A549 (cell line): Measurements from ENCODE around the gene RNASEH2C. TPM values are rescaled to one million over a fixed set of nuclear protein-coding genes. Genes with fewer than 3 reads are reported as not detected.

Source experiments
- ATAC-seq, 2 experiments: fragments of 200-7000 bp in 1 of 2; fragments of >200 bp in 1 of 2; cut with Nextera tagmentation in 1 of 2; cut with Tn5 transposase in 1 of 2; 3 replicates each; pipeline versions ENCODE4 v1.8.0 to v1.9.1; 2018 to 2020; ENCODE audit warnings: mild to moderate bottlenecking in 1 of 2, moderate library complexity in 1 of 2
- CTCF ChIA-PET: fragments of 300-600 bp; sonication (Branson Sonifier 250); formaldehyde crosslinking; extraction: SDS; loops from one replicate; lab custom pipeline; 2021; ENCODE audit warnings: antibody characterized with exemption, inconsistent platforms; lab: Yijun Ruan, JAX
- POLR2A ChIA-PET: fragments of 350-600 bp; formaldehyde crosslinking; extraction: SDS; loops from one replicate; lab custom pipeline; 2021; ENCODE audit warnings: antibody characterized with exemption, inconsistent platforms; lab: Yijun Ruan, JAX
- DNase-seq, 2 experiments: peaks; one replicate each; pipeline versions ENCODE4 v3.0.0 to v3.0.0-alpha.2; 2011 to 2016; ENCODE audit warnings: low read depth in 1 of 2, low spot score in 1 of 2
- FAIRE-seq: peaks from 2 replicates; lab custom pipeline; 2011; peaks lifted over from hg19 to GRCh38; lab: Jason Lieb, UNC
- H3K27ac ChIP-seq, 2 experiments: fragments of >200 bp; sonication (Bioruptor Twin); formaldehyde crosslinking; 3 replicates each; pipeline ENCODE4 v1.5.1; 2016 to 2017
- H3K4me1 ChIP-seq: fragments of >200 bp; sonication (Bioruptor Twin); formaldehyde crosslinking; 3 replicates; pipeline ENCODE4 v1.6.1; 2016
- H3K4me2 ChIP-seq: fragments of >200 bp; sonication (Bioruptor Twin); formaldehyde crosslinking; 3 replicates; pipeline ENCODE4 v1.6.1; 2016
- H3K4me3 ChIP-seq: fragments of >200 bp; sonication (Bioruptor Twin); formaldehyde crosslinking; 3 replicates; pipeline ENCODE4 v1.5.1; 2016
- H3K9me3 ChIP-seq: fragments of >200 bp; sonication (Bioruptor Twin); formaldehyde crosslinking; 3 replicates; pipeline ENCODE4 v1.6.1; 2016
- BCL3 ChIP-seq: fragments of >200 bp; sonication (Bioruptor Twin); formaldehyde crosslinking; IDR thresholded peaks from 3 replicates; pipeline ENCODE4 v1.6.1; 2016
- CBX8 ChIP-seq: fragments of 200-600 bp; sonication (generic); IDR thresholded peaks from 2 replicates; pipeline ENCODE4 v1.6.1; 2016
- ESRRA ChIP-seq: fragments of 150-350 bp; IDR thresholded peaks from 2 replicates; pipeline ENCODE4 v1.6.1; 2014; ENCODE audit warnings: mild to moderate bottlenecking, low read length, borderline replicate concordance
- FOSB ChIP-seq: fragments of 250-450 bp; sonication (Bioruptor Pico); IDR thresholded peaks from 2 replicates; pipeline ENCODE4 v1.5.0; 2020; ENCODE audit warnings: mild to moderate bottlenecking, moderate library complexity
- FOSL2 ChIP-seq, 2 experiments: fragments of 450-650 bp in 1 of 2; fragments of >200 bp in 1 of 2; sonication (Bioruptor Twin) in 1 of 2; formaldehyde crosslinking; IDR thresholded peaks; 2 replicates each; pipeline versions ENCODE4 v1.5.0 to v1.6.1; 2016 to 2020; ENCODE audit warnings: mild to moderate bottlenecking in 1 of 2, moderate library complexity in 1 of 2
- FOXS1 ChIP-seq: fragments of 250-450 bp; sonication (Bioruptor Pico); IDR thresholded peaks from 2 replicates; pipeline ENCODE4 v1.5.0; 2020; ENCODE audit warnings: mild to moderate bottlenecking, moderate library complexity
- HDAC2 ChIP-seq: fragments of 200-600 bp; sonication (generic); IDR thresholded peaks from 2 replicates; pipeline ENCODE4 v1.6.1; 2016
- HES2 ChIP-seq: fragments of >200 bp; sonication (Bioruptor Twin); formaldehyde crosslinking; IDR thresholded peaks from 2 replicates; pipeline ENCODE4 v1.6.1; 2016
- HEYL ChIP-seq: fragments of 250-450 bp; sonication (Bioruptor Pico); IDR thresholded peaks from 2 replicates; pipeline ENCODE4 v1.8.0; 2021; ENCODE audit warnings: mild to moderate bottlenecking, moderate library complexity
- HMGXB4 ChIP-seq: fragments of 250-450 bp; sonication (Bioruptor Pico); IDR thresholded peaks from 2 replicates; pipeline ENCODE4 v1.5.0; 2021; ENCODE audit warnings: mild to moderate bottlenecking, moderate library complexity, borderline replicate concordance
- HOXA7 ChIP-seq: fragments of 250-450 bp; sonication (Bioruptor Pico); IDR thresholded peaks from 2 replicates; pipeline ENCODE4 v1.5.0; 2020; ENCODE audit warnings: mild to moderate bottlenecking, moderate library complexity
- HOXB13 ChIP-seq: fragments of 250-450 bp; sonication (Bioruptor Pico); IDR thresholded peaks from 2 replicates; pipeline ENCODE4 v1.5.0; 2020; ENCODE audit warnings: low read depth, mild to moderate bottlenecking, moderate library complexity
- MYC ChIP-seq: IDR thresholded peaks from 2 replicates; pipeline ENCODE4 v1.6.1; 2012; ENCODE audit warnings: mild to moderate bottlenecking, inconsistent platforms, low read length, improper control_type of control experiment, borderline replicate concordance
- NPAS2 ChIP-seq: fragments of 250-450 bp; sonication (Bioruptor Pico); IDR thresholded peaks from 2 replicates; pipeline ENCODE4 v1.8.0; 2022; ENCODE audit warnings: mild to moderate bottlenecking, moderate library complexity, borderline replicate concordance
- PHF8 ChIP-seq: fragments of 200-600 bp; sonication (generic); IDR thresholded peaks from 2 replicates; pipeline ENCODE4 v1.6.1; 2016; ENCODE audit warnings: low read depth, mild to moderate bottlenecking, antibody characterized with exemption, moderate library complexity, borderline replicate concordance
- RAD21 ChIP-seq, 2 experiments: fragments of >200 bp in 1 of 2; sonication (Bioruptor Twin) in 1 of 2; formaldehyde crosslinking in 1 of 2; IDR thresholded peaks in 1 of 2; conservative IDR thresholded peaks in 1 of 2; 2 replicates in 1 of 2; 3 replicates in 1 of 2; pipeline ENCODE4 v1.6.1; 2012 to 2018; ENCODE audit warnings: inconsistent platforms in 1 of 2
- REST ChIP-seq: fragments of 200-600 bp; sonication (generic); IDR thresholded peaks from 2 replicates; pipeline ENCODE4 v1.6.1; 2016; ENCODE audit warnings: antibody characterized with exemption, mild to moderate bottlenecking, moderate library complexity
- RFX5 ChIP-seq: fragments of 450-650 bp; IDR thresholded peaks from 2 replicates; pipeline ENCODE4 v1.7.1; 2014; ENCODE audit warnings: antibody characterized with exemption, mild to moderate bottlenecking, moderate library complexity
- RNF2 ChIP-seq: fragments of 200-600 bp; sonication (generic); IDR thresholded peaks from 2 replicates; pipeline ENCODE4 v1.6.1; 2016; ENCODE audit warnings: low read depth, mild to moderate bottlenecking, antibody characterized with exemption, moderate library complexity, borderline replicate concordance
- WGBS: methylation state at CpG from one replicate; pipeline ENCODE4 v1.1.6; 2017; ENCODE audit errors: missing lambda C conversion rate; 5-methylcytosine and 5-hydroxymethylcytosine counted together
- polyA plus RNA-seq, 4 experiments: library from polyadenylated mRNA; depleted of rRNA in 3 of 4; stranded (reverse); fragments of >200 nt; fragmentation: RNase III in 1 of 4; extraction: RNeasy Plus Mini Kit Qiagen cat#74134 plus additional on column Dnase treatment in 1 of 4; gene quantifications; 2 replicates in 3 of 4; 3 replicates in 1 of 4; pipeline ENCODE4 v1.2.3, GENCODE V29; 2011 to 2017

The RNASEH2C gene
- polyA plus RNA-seq, 2 of the 4 experiments (the other 2 are of a cell fraction), result 15.1 to 36.9 TPM

DNA sequence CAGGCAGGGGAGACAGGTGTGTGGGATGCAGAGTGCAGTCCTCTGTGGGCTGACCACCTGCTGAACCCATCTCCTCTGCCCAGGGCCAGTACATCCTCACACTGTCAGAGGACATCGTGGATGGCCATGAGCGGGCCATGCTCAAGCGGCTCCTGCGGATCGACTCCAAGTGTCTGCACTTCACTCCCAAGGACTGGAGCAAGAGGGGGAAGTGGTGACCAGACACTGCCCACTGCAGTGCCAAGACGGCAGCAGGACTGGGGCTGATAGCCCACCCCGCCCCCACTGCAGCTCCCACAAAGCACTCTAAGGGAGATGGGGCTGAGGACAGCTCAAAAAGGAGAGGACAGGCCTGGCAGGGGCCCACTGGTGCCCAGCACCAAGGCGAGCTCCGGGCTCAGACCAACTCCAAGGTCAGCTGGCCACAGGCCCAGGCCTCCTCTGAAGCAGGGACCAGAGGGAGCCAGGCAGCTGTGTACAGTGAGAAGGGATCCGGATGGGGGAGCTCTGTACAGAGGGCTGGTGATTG, 1.6 kb downstream of the RNASEH2C start:
- ATAC-seq, result peak; percentile 9 to 19; a peak in 3 of 6 replicates
- Histone ChIP-seq H3K9me3 (no peaks in the 10 kb centered on the region), H3K4me2 (peak overlapping the region; percentile 96), H3K27ac (peak overlapping the region in 1 of 2 experiments; percentile 96; a peak in 2 of 6 replicates), H3K4me1 (peaks cover 9% of the 10 kb centered on the region), H3K4me3 (peak overlapping the region; percentile 67; the same call in 2 of the 3 replicates)
- ChIA-PET CTCF (interaction anchor here (0.8 to 9.1 kb wide), 11 partner anchors 7 to 303 kb away, joined by 3 to 65 read pairs (median 5); partner anchors contain the start of genes AP5B1, KAT5 and MUS81), POLR2A (interaction anchor here (1.5 to 2.7 kb wide), 2 partner anchors 56 to 140 kb away, joined by 4 to 17 read pairs; partner anchors contain the start of genes CFL1, MUS81 and RELA)
- WGBS, result 90% methylated on average over 10 of the region's 10 CpGs
- no peak for DNase-seq
- no peak for FAIRE-seq
- TF ChIP-seq HOXA7, result no peak
- TF ChIP-seq CBX8, result no peak
- no peak for TF ChIP-seq HES2
- TF ChIP-seq FOXS1, result no peak
- no peak for TF ChIP-seq REST
- no peak for TF ChIP-seq NPAS2 (CRISPR knock-in tag)
- no peak for TF ChIP-seq HDAC2
- no peak for TF ChIP-seq PHF8
- no peak for TF ChIP-seq BCL3
- no peak for TF ChIP-seq FOSL2 (IDR thresholded peaks at IDR 0.05)
- TF ChIP-seq FOSL2 (CRISPR knock-in tag; IDR thresholded peaks at IDR 0.05), result no peak
- TF ChIP-seq ESRRA, result no peak
- TF ChIP-seq RAD21 (conservative IDR thresholded peaks at IDR 0.05 in 1 of 2, IDR thresholded peaks at IDR 0.05 in 1 of 2), result no peak
- no peak for TF ChIP-seq HMGXB4 (CRISPR knock-in tag)
- no peak for TF ChIP-seq HOXB13 (CRISPR knock-in tag)
- no peak for TF ChIP-seq RNF2
- TF ChIP-seq FOSB (CRISPR knock-in tag), result no peak
- no peak for TF ChIP-seq MYC
- no peak for TF ChIP-seq RFX5
- TF ChIP-seq HEYL (CRISPR knock-in tag), result no peak
